Measurements from ENCODE around the gene CELF2. TPM values are rescaled to one million over a fixed set of nuclear protein-coding genes. Genes with fewer than 3 reads are reported as not detected.

The CELF2 gene
- total and polyA plus RNA-seq, 9 of the 15 experiments (the other 6 are each of a cell fraction or from before 2014, with no cell fraction given): 4.0 to 20.3 (median 11.1) TPM

DNA sequence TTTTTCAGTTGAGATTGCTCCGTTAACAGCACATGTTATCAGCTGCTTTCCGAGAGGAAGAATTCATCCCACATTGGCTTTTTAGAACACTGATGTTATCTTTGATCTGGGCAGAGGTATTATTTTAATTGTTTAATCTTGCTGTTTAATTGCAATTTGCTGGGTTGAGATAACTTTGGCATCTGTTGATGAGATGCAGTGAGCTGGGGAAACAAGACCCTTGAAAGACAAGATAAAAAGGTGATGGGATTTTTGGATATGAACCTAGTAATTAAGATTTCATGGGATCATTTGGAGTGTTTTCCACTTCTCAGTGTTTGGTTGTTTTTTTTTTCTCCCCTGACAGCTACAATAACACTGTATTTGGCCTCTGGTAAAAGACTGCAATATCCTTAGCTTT lies 4.5 kb downstream of the CELF2 start (continued):
- no peak for TF ChIP-seq NUFIP1 (IDR thresholded peaks at IDR 0.05; ENCODE audit: partially characterized antibody)
- TF ChIP-seq MAFK (IDR thresholded peaks at IDR 0.05; ENCODE audit: low read length): no peak
- no peak for TF ChIP-seq KLF13 (tag; IDR thresholded peaks at IDR 0.05; ENCODE audit: borderline replicate concordance, low read depth)
- TF ChIP-seq ZNF785 (CRISPR knock-in tag; IDR thresholded peaks at IDR 0.05): no peak
- no peak for TF ChIP-seq NFIC (IDR thresholded peaks at IDR 0.05)
- TF ChIP-seq ZNF197 (CRISPR knock-in tag; IDR thresholded peaks at IDR 0.05; ENCODE audit: low read depth): no peak

DNA sequence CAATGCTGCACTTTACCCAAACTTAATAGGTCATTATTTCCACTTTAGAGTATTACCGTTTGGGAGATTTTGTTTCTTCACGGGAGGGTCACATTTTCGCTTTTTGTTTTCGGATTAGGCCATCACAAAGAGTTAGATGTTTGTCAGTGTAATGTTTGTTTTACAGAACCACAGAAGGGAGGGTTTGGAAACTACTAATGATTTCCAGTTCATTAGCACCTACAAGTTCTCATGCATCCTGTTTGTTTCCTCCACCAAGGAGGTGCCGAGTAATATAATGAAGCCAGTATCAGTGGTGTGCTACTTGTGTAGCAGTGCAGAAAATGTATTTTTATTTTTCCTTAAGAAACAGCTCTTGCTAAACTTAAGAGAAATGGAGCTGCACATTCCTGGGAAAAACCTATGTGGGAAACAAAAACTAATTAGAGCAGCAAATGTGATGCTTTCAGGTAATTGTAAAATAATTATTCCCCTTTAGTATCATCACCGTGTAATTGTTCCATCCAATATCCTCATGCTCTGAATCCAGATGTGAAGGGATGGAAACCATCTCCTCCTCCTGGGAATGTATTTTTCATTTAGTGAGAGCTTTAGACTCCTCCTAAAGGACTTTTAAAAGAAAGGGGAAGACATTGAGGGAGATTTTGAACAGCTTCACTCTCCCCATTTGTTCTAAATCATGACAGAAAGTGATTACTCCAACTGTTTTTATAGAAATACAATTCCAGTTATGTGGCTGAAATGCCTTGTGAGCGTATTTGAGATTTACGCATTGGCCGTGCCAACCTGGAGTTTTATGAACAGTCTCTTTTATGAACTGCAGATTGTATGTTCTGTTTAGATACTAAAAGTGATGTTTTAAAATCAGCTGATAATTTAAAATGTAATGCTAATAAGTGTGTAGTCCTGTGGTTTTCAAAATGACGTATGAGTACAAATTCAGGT lies 5.6 kb downstream of the CELF2 start:
- WGBS (ENCODE audit: insufficient coverage, low coverage, missing lambda C conversion rate): 10% methylated on average over 10 of the region's 10 CpGs
- ChIA-PET POLR2A (no interaction called here), CTCF (ENCODE audit: low intra/inter-chr PET ratio) (no interaction called here)
- in situ Hi-C loops (cut with MboI) (no loop called here), intact Hi-C loops (cut with micrococcal nuclease) (no loop called here)
- peaks cover 0 to 1% of the 10 kb centered on the region in 2 experiments; a peak in 1 of 5 replicates for H3K4me1 ChIP-seq (replicated peaks in 1 of 2; ENCODE audit: control insufficient read depth in 2 of 2, insufficient read depth in 2 of 2, low read length in 2 of 2)
- ATAC-seq: no peak
- no peaks in the 10 kb centered on the region for H3K9me1 ChIP-seq (ENCODE audit: control insufficient read depth, insufficient read depth, low read length)
- H3K27ac ChIP-seq (ENCODE audit: extremely low read depth, low read depth, low read length): no peak overlapping the region
- H3K79me2 ChIP-seq (ENCODE audit: control insufficient read depth, insufficient read depth, low read length): no peaks in the 10 kb centered on the region
- H3K9me3 ChIP-seq (replicated peaks; ENCODE audit: control insufficient read depth, insufficient read depth, low read depth, low read length): no peaks in the 10 kb centered on the region
- H3K9ac ChIP-seq (ENCODE audit: insufficient read depth in 1 of 2, low read depth in 2 of 2, low read length in 2 of 2): no peak overlapping the region
- no peak overlapping the region for H3K4me3 ChIP-seq
- no peak for TF ChIP-seq HDAC1 (IDR thresholded peaks at IDR 0.05)
- no peak for TF ChIP-seq LARP7 (IDR thresholded peaks at IDR 0.05)
- TF ChIP-seq, protein P1, sequence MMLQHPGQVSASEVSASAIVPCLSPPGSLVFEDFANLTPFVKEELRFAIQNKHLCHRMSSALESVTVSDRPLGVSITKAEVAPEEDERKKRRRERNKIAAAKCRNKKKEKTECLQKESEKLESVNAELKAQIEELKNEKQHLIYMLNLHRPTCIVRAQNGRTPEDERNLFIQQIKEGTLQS (IDR thresholded peaks at IDR 0.05): no peak
- TF ChIP-seq, protein P1 (CRISPR knock-in tag; conservative IDR thresholded peaks at IDR 0.05): no peak
- no peak overlapping the region for H3K4me2 ChIP-seq (ENCODE audit: insufficient read depth, low read length)
- no peaks in the 10 kb centered on the region for H3K36me3 ChIP-seq (ENCODE audit: control insufficient read depth, insufficient read depth, low read length)
- FAIRE-seq: peak; percentile 11
- DNase-seq (ENCODE audit: extremely low read depth in 1 of 4, low spot score in 3 of 4): no peak
- H3K27me3 ChIP-seq (ENCODE audit: control insufficient read depth in 2 of 2, insufficient read depth in 2 of 2, low read length in 2 of 2): peaks cover 9 to 21% of the 10 kb centered on the region in 2 experiments; a peak in 4 of 5 replicates
- no peak overlapping the region for H2AFZ ChIP-seq (ENCODE audit: low read depth, low read length)
- no peaks in the 10 kb centered on the region for H4K20me1 ChIP-seq (replicated peaks; ENCODE audit: control insufficient read depth, insufficient read depth, low read length)
- BruUV-seq (replicated peaks): no TSS peak

All from K562 (cell line).